ENCODE results near the gene CAPG.

CAPG gene

DNA sequence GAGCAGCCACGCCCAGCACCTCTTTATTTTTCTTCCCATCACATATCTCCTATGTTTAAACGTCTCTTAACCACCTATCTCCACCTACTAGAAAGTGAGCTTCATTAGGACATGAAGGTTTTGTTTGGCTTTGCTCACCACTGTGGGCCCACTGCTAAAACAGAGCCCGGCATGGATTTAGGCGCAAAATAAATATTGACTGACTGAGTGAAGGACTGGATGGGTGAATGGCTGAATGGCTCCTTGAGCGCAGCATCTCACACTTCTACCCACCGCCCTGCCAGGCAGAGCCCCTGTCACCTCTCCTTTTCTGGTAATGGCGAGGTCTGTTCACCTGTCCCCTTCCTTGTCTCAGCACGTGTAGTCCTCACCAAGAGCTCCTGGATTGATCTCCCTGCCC, 10.1 kb downstream of the CAPG start:
- intact Hi-C loops (cut with DNase I; ENCODE audit: low total_unique reads), result no loop called here
- Histone ChIP-seq H3K4me1 (peaks cover 0 to 37% (median 23%) of the 10 kb centered on the region in 4 donors), H3K9me3 (no peaks in the 10 kb centered on the region), H3K27ac (no peak overlapping the region), H3K4me3 (no peak overlapping the region), H3K27me3 (no peaks in the 10 kb centered on the region), H3K36me3 (peaks cover 0 to 49% (median 8%) of the 10 kb centered on the region in 3 donors)
- peak in 1 of 2 donors; percentile 42 for DNase-seq
- no peak for TF ChIP-seq CTCF (IDR thresholded peaks at IDR 0.05)

GRCh38 chr2:85399183-85399455, 11.0 kb downstream of the CAPG start:
- peaks cover 0 to 46% (median 30%) of the 10 kb centered on the region in 4 donors for H3K4me1 ChIP-seq
- no peak for TF ChIP-seq CTCF (IDR thresholded peaks at IDR 0.05)
- H3K36me3 ChIP-seq, result peaks cover 0 to 49% (median 8%) of the 10 kb centered on the region in 3 donors
- no peaks in the 10 kb centered on the region for H3K9me3 ChIP-seq
- no peak overlapping the region for H3K4me3 ChIP-seq
- peak overlapping the region in 1 of 2 donors; percentile 73 for H3K27ac ChIP-seq
- no peak for DNase-seq
- H3K27me3 ChIP-seq, result no peaks in the 10 kb centered on the region
- intact Hi-C loops (cut with DNase I; ENCODE audit: low total_unique reads), result no loop called here

DNA sequence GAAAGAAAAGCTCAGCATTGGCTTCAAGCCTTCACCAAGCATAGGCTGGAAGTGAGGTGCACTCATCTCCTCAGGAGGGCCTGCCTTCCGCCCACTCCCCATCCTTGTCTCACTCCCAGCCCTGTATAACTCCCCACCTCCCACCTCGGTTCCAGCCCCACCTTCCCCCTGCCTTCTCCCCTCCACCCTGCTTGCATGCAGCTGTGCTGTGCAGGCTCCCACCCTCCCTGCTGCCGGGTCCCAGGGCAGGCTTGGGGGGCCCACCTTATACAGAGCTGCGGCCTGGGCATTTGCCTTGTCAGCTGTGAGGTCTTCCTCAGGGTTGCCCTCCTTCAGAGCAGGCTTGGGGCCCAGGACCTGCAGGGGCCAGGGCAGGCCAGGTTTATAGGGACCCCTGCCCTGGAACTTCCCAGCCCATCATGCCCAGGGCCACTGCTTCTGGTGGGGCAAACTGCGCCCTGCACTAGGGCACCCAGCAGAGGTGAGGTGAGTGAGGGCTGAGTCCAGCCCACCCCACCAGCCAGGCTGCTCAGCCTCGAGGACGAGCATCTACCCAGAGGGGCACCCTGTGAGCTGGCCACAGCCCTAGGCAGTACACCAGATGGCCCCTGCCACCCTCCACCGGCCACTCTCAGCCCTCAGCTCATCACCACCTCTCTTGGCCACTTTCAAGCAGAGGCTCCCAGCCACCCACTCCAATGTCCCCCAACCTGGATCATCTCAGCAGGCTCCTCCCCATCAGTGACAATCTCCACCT, 11.6 kb downstream of the CAPG start:
- Histone ChIP-seq H3K9me3 (no peaks in the 10 kb centered on the region), H3K4me1 (peaks cover 0 to 51% (median 35%) of the 10 kb centered on the region in 4 donors), H3K27ac (peak overlapping the region; percentile 73 to 78), H3K4me3 (no peak overlapping the region), H3K36me3 (peaks cover 0 to 49% (median 8%) of the 10 kb centered on the region in 3 donors), H3K27me3 (no peaks in the 10 kb centered on the region)
- peak in 1 of 2 donors; percentile 58 for DNase-seq
- intact Hi-C loops (cut with DNase I; ENCODE audit: low total_unique reads), result no loop called here
- TF ChIP-seq CTCF (IDR thresholded peaks at IDR 0.05), result no peak

GRCh38 chr2:85397925-85398331, 12.2 kb downstream of the CAPG start:
- TF ChIP-seq CTCF (IDR thresholded peaks at IDR 0.05), result no peak
- intact Hi-C loops (cut with DNase I; ENCODE audit: low total_unique reads), result no loop called here
- Histone ChIP-seq H3K27me3 (no peaks in the 10 kb centered on the region), H3K4me1 (peaks cover 0 to 55% (median 40%) of the 10 kb centered on the region in 4 donors), H3K9me3 (no peaks in the 10 kb centered on the region), H3K36me3 (peaks cover 0 to 52% (median 8%) of the 10 kb centered on the region in 3 donors), H3K4me3 (no peak overlapping the region), H3K27ac (peak overlapping the region; percentile 73 to 78)
- peak in 1 of 2 donors; percentile 52 for DNase-seq

DNA sequence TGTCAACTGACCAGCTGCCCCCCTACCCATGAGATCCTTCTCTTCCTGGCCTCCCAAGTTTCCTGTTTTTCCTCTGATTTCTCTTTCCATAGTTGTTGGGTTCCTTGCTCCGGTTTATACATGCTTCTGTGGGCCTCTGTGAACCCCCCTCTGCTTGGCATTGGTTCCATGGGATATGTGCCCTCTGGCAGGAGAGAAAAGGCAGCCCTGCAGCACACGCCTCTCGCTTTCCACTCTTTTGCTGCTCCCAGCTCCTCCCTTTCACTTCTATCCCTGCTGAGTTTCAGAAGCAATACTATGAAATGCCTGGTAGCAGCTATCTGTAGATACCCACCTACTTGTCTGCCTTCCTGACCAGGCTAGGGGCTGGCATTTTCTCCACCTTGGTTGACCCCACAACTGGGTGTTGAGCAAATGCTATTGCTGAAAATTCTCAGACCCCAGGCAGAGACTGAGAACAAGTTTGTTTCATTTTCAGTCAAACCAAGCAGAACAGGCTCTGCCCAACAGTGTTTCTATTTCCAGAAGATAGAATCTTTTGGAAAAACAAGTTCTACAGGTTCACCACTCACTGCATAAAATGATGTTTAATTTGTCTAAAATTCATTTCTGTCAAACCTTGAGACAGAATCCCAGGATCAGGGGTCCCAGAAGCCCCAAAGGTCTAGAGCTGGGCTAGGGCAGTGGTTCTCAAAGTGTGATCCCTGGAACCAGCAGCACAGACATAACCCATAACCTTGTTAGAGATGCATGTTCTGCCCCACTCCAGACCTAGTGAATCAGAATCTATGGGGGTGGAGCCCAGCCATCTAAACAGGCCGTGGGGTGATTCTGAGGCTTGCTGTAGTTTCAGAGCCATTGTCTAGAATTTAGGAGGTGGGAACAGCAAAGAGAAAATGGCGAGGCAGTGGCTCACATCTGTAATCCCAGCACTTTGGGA, 13.4 kb downstream of the CAPG start:
- no peak for TF ChIP-seq CTCF (IDR thresholded peaks at IDR 0.05)
- H3K4me1 ChIP-seq, result peaks cover 0 to 55% (median 40%) of the 10 kb centered on the region in 4 donors
- peaks cover under 1 to 61% (median 8%) of the 10 kb centered on the region in 3 donors for H3K36me3 ChIP-seq
- intact Hi-C loops (cut with DNase I; ENCODE audit: low total_unique reads), result no loop called here
- no peaks in the 10 kb centered on the region for H3K27me3 ChIP-seq
- H3K4me3 ChIP-seq, result peak overlapping the region in 1 of 2 donors; percentile 27
- DNase-seq, result peak in 1 of 2 donors; percentile 77
- H3K9me3 ChIP-seq, result no peaks in the 10 kb centered on the region
- peak overlapping the region; percentile 73 to 78 for H3K27ac ChIP-seq
